Sigmoid colon (tissue), 4 donors: Measurements from ENCODE around the gene CDH23.

Experiments
- CTCF ChIP-seq, 4 experiments: fragments of 450-650 bp in 3 of 4; fragments of 200-600 bp in 1 of 4; IDR thresholded peaks; one replicate each; pipeline ENCODE4 v1.5.1; 2016 to 2019; ENCODE audit warnings: antibody characterized with exemption in 4 of 4, mild to moderate bottlenecking in 3 of 4, moderate library complexity in 2 of 4
- POLR2AphosphoS5 ChIP-seq, 4 donors: sonication (generic); formaldehyde crosslinking; IDR thresholded peaks; one replicate each; pipeline ENCODE4 v1.6.1; 2017; ENCODE audit warnings: antibody characterized with exemption in 4 of 4

- TF ChIP-seq POLR2AphosphoS5 (IDR thresholded peaks at IDR 0.05) (no peak), CTCF (IDR thresholded peaks at IDR 0.05) (no peak)
Observed at GRCh38 chr10:71582019-71582418, 185.3 kb downstream of the CDH23 start.
